Erythroblast (primary cell): ENCODE measurements around the gene IGSF9B.

Experiments used
- GATA1 ChIP-seq: IDR thresholded peaks from 2 replicates; pipeline ENCODE4 v1.6.1; 2011; ENCODE audit warnings: low read depth, mild to moderate bottlenecking, control low read depth, low read length, moderate library complexity
- POLR2A ChIP-seq: IDR thresholded peaks from 2 replicates; pipeline ENCODE4 v1.6.1; 2011; ENCODE audit warnings: mild to moderate bottlenecking, low read length

- TF ChIP-seq POLR2A: no peak
- no peak for TF ChIP-seq GATA1
These were observed 61.7 kb downstream of the IGSF9B start for GRCh38 chr11:133895061-133895479.
